GM12878 (cell line): ENCODE data around the gene XAGE2. TPM values are rescaled to one million over a fixed set of nuclear protein-coding genes. Genes with fewer than 3 reads are reported as not detected.

Experiments used
- ATAC-seq: fragments of 200-7000 bp; cut with Tn5 transposase; 3 replicates; pipeline ENCODE4 v1.9.1; 2020; ENCODE audit warnings: mild to moderate bottlenecking, moderate library complexity
- BruUV-seq: library from RNA; stranded (reverse); fragments of 400-500 nt; replicated peaks from 2 replicates; lab custom pipeline; 2021; lab: Mats Ljungman, UMichigan
- CTCF ChIA-PET: fragments of 300-600 bp; sonication (Branson Sonifier 250); formaldehyde crosslinking; extraction: SDS; loops from one replicate; lab custom pipeline; 2021; ENCODE audit warnings: inconsistent platforms; lab: Yijun Ruan, JAX
- POLR2A ChIA-PET: fragments of 350-600 bp; formaldehyde crosslinking; extraction: SDS; loops from one replicate; lab custom pipeline; 2021; ENCODE audit warnings: inconsistent platforms; lab: Charles Lee
- RAD21 ChIA-PET: fragments of 300-600 bp; sonication (Branson Sonifier 250); formaldehyde crosslinking; loops from one replicate; lab custom pipeline; 2023; ENCODE audit warnings: antibody characterized with exemption; ENCODE audit not compliant: unreplicated experiment; lab: Charles Lee
- SMC1A ChIA-PET: fragments of 300-600 bp; sonication (Branson Sonifier 250); formaldehyde crosslinking; loops from one replicate; lab custom pipeline; 2023; ENCODE audit not compliant: unreplicated experiment, uncharacterized antibody; lab: Charles Lee
- DNase-seq: peaks from one replicate; pipeline ENCODE4 v3.0.0-alpha.2; 2011; ENCODE audit warnings: low read depth, low spot score
- FAIRE-seq: peaks from 3 replicates; lab custom pipeline; 2011; peaks lifted over from hg19 to GRCh38; lab: Jason Lieb, UNC
- H2AFZ ChIP-seq: 2 replicates; pipeline ENCODE4 v1.6.0; 2011; ENCODE audit warnings: low read depth, low read length, control low read depth; ENCODE audit not compliant: control insufficient read depth
- H3K27ac ChIP-seq: 2 replicates; pipeline ENCODE4 v1.5.1; 2011; ENCODE audit warnings: control low read depth; ENCODE audit not compliant: control insufficient read depth, insufficient read depth
- H3K27me3 ChIP-seq, 2 experiments: replicated peaks in 1 of 2; 2 replicates each; pipeline versions ENCODE4 v1.6.0 to v1.6.1; 2011; ENCODE audit warnings: low read length in 1 of 2; ENCODE audit not compliant: control insufficient read depth in 2 of 2, insufficient read depth in 2 of 2
- H3K36me3 ChIP-seq, 2 experiments: 2 replicates each; pipeline ENCODE4 v1.5.1; 2011; ENCODE audit warnings: low read length in 1 of 2; ENCODE audit not compliant: control insufficient read depth in 2 of 2, insufficient read depth in 2 of 2
- H3K4me1 ChIP-seq: 2 replicates; pipeline ENCODE4 v1.6.1; 2011; ENCODE audit warnings: mild to moderate bottlenecking, low read length, moderate library complexity, mixed read lengths; ENCODE audit not compliant: control insufficient read depth, insufficient read depth
- H3K4me2 ChIP-seq: 2 replicates; pipeline ENCODE4 v1.6.0; 2011; ENCODE audit warnings: control low read depth; ENCODE audit not compliant: control insufficient read depth, insufficient read depth
- H3K4me3 ChIP-seq: fragments of 200-600 bp; sonication (generic); 2 replicates; pipeline ENCODE4 v1.5.1; 2016
- H3K79me2 ChIP-seq: 2 replicates; pipeline ENCODE4 v1.6.0; 2011; ENCODE audit warnings: low read length; ENCODE audit not compliant: control insufficient read depth, insufficient read depth
- H3K9ac ChIP-seq: 2 replicates; pipeline ENCODE4 v1.8.0; 2011; ENCODE audit warnings: low read length, control low read depth, mixed read lengths; ENCODE audit not compliant: control insufficient read depth, insufficient read depth
- H3K9me3 ChIP-seq: replicated peaks from 3 replicates; pipeline ENCODE4 v1.5.1; 2011; ENCODE audit warnings: mild to moderate bottlenecking, low read length; ENCODE audit not compliant: control insufficient read depth, insufficient read depth
- H4K20me1 ChIP-seq: 2 replicates; pipeline ENCODE4 v1.6.0; 2011; ENCODE audit not compliant: control insufficient read depth, insufficient read depth
- BHLHE40 ChIP-seq, 2 experiments: fragments of 450-650 bp in 1 of 2; IDR thresholded peaks; 2 replicates each; pipeline ENCODE4 v1.6.1; 2011 to 2017; ENCODE audit warnings: low read depth in 2 of 2, borderline replicate concordance in 1 of 2, improper control_type of control experiment in 1 of 2, low read length in 1 of 2, mild to moderate bottlenecking in 1 of 2
- CEBPB ChIP-seq, 2 experiments: fragments of 150-350 bp in 1 of 2; IDR thresholded peaks; 2 replicates each; pipeline ENCODE4 v1.6.1; 2012 to 2014; ENCODE audit warnings: low read depth in 2 of 2, low read length in 2 of 2, borderline replicate concordance in 1 of 2, inconsistent platforms in 1 of 2
- EED ChIP-seq: sonication (generic); IDR thresholded peaks from 2 replicates; pipeline ENCODE4 v1.6.1; 2016; ENCODE audit warnings: antibody characterized with exemption, low read depth
- FOS ChIP-seq: IDR thresholded peaks from 3 replicates; pipeline ENCODE4 v1.6.1; 2011; ENCODE audit warnings: borderline replicate concordance; ENCODE audit not compliant: insufficient read length; ENCODE audit errors: extremely low read depth
- HDAC6 ChIP-seq: fragments of 200-600 bp; sonication (generic); IDR thresholded peaks from one replicate; pipeline ENCODE4 v1.8.0; 2017; ENCODE audit warnings: antibody characterized with exemption; ENCODE audit not compliant: unreplicated experiment
- KLF5 ChIP-seq: fragments of 450-650 bp; IDR thresholded peaks from 2 replicates; pipeline ENCODE4 v1.6.1; 2014; ENCODE audit warnings: mild to moderate bottlenecking; ENCODE audit not compliant: partially characterized antibody
- MXI1 ChIP-seq: fragments of 150-350 bp; IDR thresholded peaks from 2 replicates; pipeline ENCODE4 v1.6.1; 2011; ENCODE audit warnings: low read depth, mild to moderate bottlenecking, inconsistent platforms, low read length, improper control_type of control experiment
- PBX3 ChIP-seq: IDR thresholded peaks from 2 replicates; pipeline ENCODE4 v1.6.1; 2011; ENCODE audit warnings: mild to moderate bottlenecking, low read depth, low read length, moderate library complexity; ENCODE audit not compliant: insufficient replicate concordance
- PML ChIP-seq: IDR thresholded peaks from 2 replicates; pipeline ENCODE4 v1.6.1; 2012; ENCODE audit warnings: low read length, inconsistent platforms
- SKIL ChIP-seq: fragments of 450-650 bp; IDR thresholded peaks from 2 replicates; pipeline ENCODE4 v1.6.1; 2017; ENCODE audit warnings: mild to moderate bottlenecking, low read depth, inconsistent platforms; ENCODE audit not compliant: poor library complexity, severe bottlenecking
- YY1 ChIP-seq: IDR thresholded peaks from 2 replicates; pipeline ENCODE4 v1.6.1; 2011; ENCODE audit warnings: low read depth, mild to moderate bottlenecking, low read length
- ZNF24 ChIP-seq: fragments of 450-650 bp; IDR thresholded peaks from 2 replicates; pipeline ENCODE4 v1.6.1; 2017; ENCODE audit warnings: antibody characterized with exemption, mild to moderate bottlenecking
- whole genome bisulfite sequencing: methylation state at CpG from one replicate; pipeline ENCODE4 v1.1.6; 2016; ENCODE audit warnings: low lambda C conversion rate; ENCODE audit not compliant: insufficient replicate concordance, insufficient coverage; ENCODE audit errors: missing lambda C conversion rate; 5-methylcytosine and 5-hydroxymethylcytosine counted together
- in situ Hi-C: fragments of 300-500 bp; cut with MboI; formaldehyde crosslinking; loops from 9 replicates; pipeline ENCODE4 v1.14.3; 2018; ENCODE audit warnings: mixed read lengths
- intact Hi-C: fragments of 100-400 bp; cut with micrococcal nuclease; formaldehyde crosslinking; loops from one replicate; pipeline ENCODE4 v1.14.2; 2022; ENCODE audit not compliant: unreplicated experiment
- polyA plus RNA-seq, 11 experiments: library from polyadenylated mRNA; depleted of rRNA in 4 of 11; unstranded in 6 of 11; stranded (reverse) in 5 of 11; fragments of >200 nt; fragmentation: Nextera tagmentation in 4 of 11; fragmentation: Illumina TruSeq in 1 of 11; extraction: Ambion mirVana in 4 of 11; extraction: Trizol in 1 of 11; gene quantifications; 1 replicate in 1 of 11; 2 replicates in 10 of 11; pipeline versions ENCODE4 v1.2.1 to v1.2.3, GENCODE V29; 2011 to 2016; ENCODE audit warnings: inconsistent platforms in 2 of 11, missing spikeins in 2 of 11, low read depth in 1 of 11
- total RNA-seq, 4 experiments: library from RNA; depleted of rRNA in 3 of 4; stranded (reverse); fragments of >200 nt in 3 of 4; fragmentation: Illumina TruSeq in 1 of 4; extraction: Trizol in 1 of 4; gene quantifications; 2 replicates each; pipeline versions ENCODE4 v1.2.1 to v1.2.3, GENCODE V29; 2013 to 2021

The XAGE2 gene
- total and polyA plus RNA-seq, 10 of the 15 experiments (the other 5 are each of a cell fraction or from before 2014, with no cell fraction given), result not detected

- H2AFZ ChIP-seq, result no peak overlapping the region
- no peaks in the 10 kb centered on the region for H4K20me1 ChIP-seq
- intact Hi-C loops, result no loop called here
- 0% methylated on average over 2 of the region's 2 CpGs for WGBS
- no peak overlapping the region for H3K4me2 ChIP-seq
- H3K4me3 ChIP-seq, result no peak overlapping the region
- RAD21 ChIA-PET, result no interaction called here
- in situ Hi-C loops, result no loop called here
- no peak for TF ChIP-seq BHLHE40 (IDR thresholded peaks at IDR 0.05; ENCODE audit: borderline replicate concordance in 1 of 2, low read depth in 2 of 2, low read length in 1 of 2)
- TF ChIP-seq HDAC6, result no peak
- no peak for TF ChIP-seq PBX3
- TF ChIP-seq YY1, result no peak
- ATAC-seq, result no peak
- H3K27me3 ChIP-seq, result no peaks in the 10 kb centered on the region
- H3K27ac ChIP-seq, result no peak overlapping the region
- no peaks in the 10 kb centered on the region for H3K79me2 ChIP-seq
- H3K9me3 ChIP-seq, result no peaks in the 10 kb centered on the region
- no peaks in the 10 kb centered on the region for H3K36me3 ChIP-seq
- no peaks in the 10 kb centered on the region for H3K4me1 ChIP-seq
- no peak for FAIRE-seq
- CTCF ChIA-PET, result no interaction called here
- POLR2A ChIA-PET, result no interaction called here
- BruUV-seq, result no TSS peak
- SMC1A ChIA-PET, result no interaction called here
- DNase-seq, result no peak
- H3K9ac ChIP-seq, result no peak overlapping the region
Observed at GRCh38 chrX:52378870-52379269, 10.0 kb downstream of the XAGE2 start.

- SMC1A ChIA-PET, result no interaction called here
- no TSS peak for BruUV-seq
- whole genome bisulfite sequencing, result 17% methylated on average over 7 of the region's 7 CpGs
- H4K20me1 ChIP-seq, result no peaks in the 10 kb centered on the region
- no peak overlapping the region for H3K4me2 ChIP-seq
- DNase-seq (no peak), ATAC-seq (no peak), FAIRE-seq (no peak)
- no peak overlapping the region for H2AFZ ChIP-seq
- no peaks in the 10 kb centered on the region for H3K9me3 ChIP-seq
- no peaks in the 10 kb centered on the region for H3K79me2 ChIP-seq
- intact Hi-C loops (no loop called here), in situ Hi-C loops (no loop called here)
- no peak overlapping the region for H3K4me3 ChIP-seq
- CTCF ChIA-PET, result no interaction called here
- H3K27ac ChIP-seq, result no peak overlapping the region
- H3K36me3 ChIP-seq, result no peaks in the 10 kb centered on the region
- no peaks in the 10 kb centered on the region for H3K27me3 ChIP-seq
- RAD21 ChIA-PET, result no interaction called here
- POLR2A ChIA-PET, result no interaction called here
- no peaks in the 10 kb centered on the region for H3K4me1 ChIP-seq
- no peak overlapping the region for H3K9ac ChIP-seq
- no peak for TF ChIP-seq ZNF24
- no peak for TF ChIP-seq SKIL
- no peak for TF ChIP-seq MXI1
- TF ChIP-seq CEBPB (IDR thresholded peaks at IDR 0.05; ENCODE audit: borderline replicate concordance in 1 of 2, low read depth in 2 of 2, low read length in 2 of 2), result no peak
- TF ChIP-seq EED, result no peak
- TF ChIP-seq PML, result no peak
- TF ChIP-seq KLF5, result no peak
- TF ChIP-seq FOS, result no peak
Observed at GRCh38 chrX:52380993-52381392, 12.2 kb downstream of the XAGE2 start.
